ENCODE measurements around the gene PRKN.

Gene PRKN

DNA sequence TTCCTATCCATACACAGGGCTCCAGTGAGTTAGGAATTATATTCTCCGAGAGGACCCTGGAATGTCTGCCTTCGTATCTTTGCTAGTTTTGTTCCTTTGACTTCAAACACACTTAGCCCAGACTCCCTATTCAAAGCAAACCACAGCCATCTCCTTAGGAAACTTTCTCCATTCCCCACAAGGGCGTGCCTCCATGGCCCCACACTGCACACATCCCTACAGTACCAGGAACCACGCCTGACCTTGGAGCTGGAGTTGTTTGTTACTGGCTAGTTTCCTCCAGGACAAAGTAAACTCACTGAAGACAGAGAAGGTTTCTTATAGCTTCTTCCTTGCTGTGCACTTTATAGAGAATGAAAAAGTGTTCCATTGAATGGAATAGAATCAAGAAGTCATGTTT, 1040.9 kb downstream of the PRKN start:
- no peak for DNase-seq (ENCODE audit: low read depth in 1 of 2, low spot score in 1 of 2)

DNA sequence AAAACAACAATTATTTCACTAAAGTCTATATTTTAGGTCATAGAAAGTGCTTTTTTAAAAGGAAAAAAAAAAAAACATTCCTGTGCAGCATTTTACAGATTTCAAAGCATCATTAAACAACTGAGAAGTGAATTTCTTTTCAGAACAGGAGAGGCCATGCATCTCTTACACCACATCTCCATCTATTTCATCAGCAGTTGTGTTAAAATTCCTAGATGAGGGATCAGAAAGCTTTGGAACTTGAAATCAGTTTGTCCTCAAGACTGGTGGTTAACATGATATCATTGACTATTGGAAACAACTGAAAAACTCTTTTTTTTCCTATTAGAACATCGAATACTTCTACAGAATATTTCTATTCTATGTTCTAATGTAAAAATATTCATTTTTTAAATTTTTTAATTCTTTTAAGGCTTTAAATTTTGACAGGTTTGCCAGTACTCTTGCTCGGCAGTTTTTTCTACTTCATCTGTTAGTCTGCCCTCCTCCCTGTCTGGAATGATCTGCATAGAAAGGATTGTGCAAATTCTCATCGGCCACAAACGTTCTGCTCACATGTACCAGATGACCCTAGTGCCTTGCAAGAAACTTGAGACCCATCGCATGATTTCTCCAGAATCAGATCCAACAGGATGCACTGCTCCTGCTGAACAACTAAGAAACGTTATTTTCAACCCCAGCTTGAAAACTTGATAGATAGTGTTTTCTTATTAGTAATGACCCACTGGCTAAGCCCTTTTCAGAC, 1042.7 kb downstream of the PRKN start:
- no peak for DNase-seq (ENCODE audit: low read depth in 1 of 2, low spot score in 1 of 2)

DNA sequence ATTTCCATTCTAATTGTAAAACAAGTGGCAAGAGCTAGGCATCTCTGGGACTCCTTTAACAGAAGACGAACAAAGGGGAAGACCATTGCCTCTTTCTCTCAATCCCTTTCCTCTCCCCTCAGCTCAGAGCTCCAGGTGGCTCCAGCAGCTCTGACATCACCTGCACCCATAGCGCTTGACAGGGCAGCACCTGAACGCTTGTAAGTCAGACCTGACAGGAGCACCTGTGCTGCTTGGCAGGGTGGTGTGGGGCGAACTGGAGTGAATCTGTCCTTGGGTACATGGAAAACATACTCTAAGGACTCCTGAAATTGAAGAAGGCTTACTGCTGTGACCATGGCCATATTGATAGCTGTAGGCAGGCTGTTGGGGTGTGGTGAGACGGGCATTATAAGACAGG, 1044.2 kb downstream of the PRKN start:
- no peak for DNase-seq (ENCODE audit: low read depth in 1 of 2, low spot score in 1 of 2)

DNA sequence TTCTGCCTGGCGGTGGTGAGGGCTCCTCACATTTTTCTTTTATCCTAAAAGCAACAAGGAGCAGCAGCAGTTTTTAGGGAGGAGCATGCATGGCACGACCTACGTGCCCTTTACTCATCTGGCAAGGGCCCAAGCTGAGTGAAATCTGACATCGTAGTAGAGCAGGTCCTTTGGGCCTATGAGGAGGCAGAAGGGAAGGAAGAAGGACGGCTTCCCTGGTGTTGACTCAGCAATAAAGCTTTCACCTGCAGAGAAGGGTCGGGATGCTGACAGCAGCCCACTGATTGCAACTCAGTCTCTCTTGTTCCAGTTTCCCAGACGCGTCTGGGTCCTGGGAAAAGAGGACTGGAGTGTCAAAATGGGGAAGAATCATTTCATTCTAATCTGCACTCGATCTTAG, 1044.6 kb downstream of the PRKN start:
- no peak for DNase-seq (ENCODE audit: low read depth in 1 of 2, low spot score in 1 of 2)

DNA sequence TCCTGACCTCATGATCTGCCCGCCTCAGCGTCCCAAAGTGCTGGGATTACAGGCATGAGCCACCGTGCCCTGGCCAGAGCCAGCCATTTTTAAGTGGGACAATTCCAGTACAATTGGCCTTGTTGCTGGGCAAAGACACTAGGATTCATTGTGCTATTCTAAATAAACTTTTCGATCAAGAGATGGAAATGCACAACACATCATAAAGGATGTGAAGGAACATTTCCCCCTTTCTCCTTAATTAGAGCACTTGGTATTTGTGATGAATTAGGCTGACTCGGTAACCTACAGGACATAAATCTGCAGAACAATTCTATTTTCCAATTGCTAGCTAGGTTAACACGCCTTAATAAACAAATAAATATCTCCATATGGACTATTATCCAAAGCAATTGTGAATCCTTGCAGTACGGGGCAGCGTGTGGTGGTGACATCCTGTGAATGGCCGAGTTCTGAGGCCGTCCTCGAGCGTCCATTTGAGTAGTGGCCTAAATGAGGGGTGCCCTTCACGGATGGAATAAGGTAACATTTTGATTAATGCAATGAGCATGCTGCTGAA, 1047.5 kb downstream of the PRKN start:
- no peak for DNase-seq (ENCODE audit: low read depth in 1 of 2, low spot score in 1 of 2)

DNA sequence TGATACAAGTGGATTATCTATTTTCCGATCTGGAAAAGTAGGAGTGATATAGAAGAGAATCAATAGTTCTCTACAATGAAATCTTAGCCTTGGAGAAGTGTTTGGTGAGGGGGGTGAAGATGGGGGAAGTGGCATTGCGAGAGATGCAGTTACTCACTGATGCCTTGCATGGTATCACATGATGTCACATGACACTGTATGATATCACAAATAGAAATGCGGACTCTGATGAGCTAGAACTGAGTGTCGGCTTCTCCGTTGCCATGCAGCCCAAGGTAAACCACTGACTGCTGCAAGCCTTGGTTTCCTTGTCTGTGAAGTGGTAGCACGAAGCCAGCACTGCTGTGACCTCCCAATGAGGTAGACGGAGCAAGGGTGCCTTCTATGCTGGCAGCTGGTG, 1050.4 kb downstream of the PRKN start:
- DNase-seq (ENCODE audit: low read depth in 1 of 2, low spot score in 1 of 2) = no peak

DNA sequence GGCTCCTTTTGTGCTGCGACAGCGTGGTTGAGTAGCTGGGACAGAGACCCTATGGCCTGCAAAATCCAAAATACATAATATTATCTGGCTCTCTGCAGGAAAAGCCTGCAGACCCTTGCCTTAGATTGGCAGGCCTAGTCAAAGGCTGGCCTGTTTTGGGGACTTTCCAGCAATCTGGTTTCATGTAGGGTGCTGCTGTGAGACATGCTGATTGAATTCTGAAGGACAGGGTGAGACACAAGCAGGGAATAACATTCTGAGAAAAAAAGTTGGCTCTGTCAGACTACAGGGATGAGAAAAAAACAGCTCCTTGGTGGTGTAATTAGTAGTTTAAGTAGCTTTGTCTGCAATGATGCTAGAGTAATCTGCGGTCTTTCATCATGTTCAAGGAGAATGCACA, 1051.0 kb downstream of the PRKN start:
- DNase-seq (ENCODE audit: low read depth in 1 of 2, low spot score in 1 of 2) = no peak

DNA sequence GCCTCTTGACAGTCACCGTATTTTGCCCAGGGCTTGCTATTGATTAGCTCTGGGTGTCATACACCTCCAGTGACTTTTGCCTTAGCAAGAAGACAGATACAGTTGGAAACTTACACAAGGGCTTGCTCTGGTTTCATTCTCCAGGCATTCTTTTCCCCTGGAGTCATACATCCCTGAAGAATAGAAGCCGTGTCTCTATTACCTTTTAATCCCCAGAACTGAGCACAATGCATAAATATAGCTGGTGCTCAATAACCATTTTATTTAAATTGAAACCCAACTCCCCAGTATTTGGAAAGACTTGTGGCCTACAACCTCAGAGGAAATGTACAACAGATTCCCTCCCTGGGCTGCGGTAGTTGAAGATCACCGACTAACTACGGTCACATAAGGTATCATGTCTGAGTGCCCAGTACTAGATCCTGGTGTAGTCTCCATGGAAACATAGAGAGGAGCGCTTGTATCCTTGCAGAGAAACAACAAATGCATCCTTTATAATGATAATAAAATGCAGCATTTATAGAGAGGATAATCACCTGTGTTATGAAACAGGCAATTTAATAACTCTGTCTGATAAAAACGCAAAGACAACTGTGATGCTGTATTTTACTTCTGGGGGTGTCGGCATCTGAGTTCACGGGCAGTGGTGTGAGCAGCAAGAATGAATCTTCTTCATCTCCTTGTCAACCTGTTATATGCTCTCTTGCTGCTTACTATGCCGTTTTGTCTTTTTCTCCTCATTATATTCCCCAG, 1052.5 kb downstream of the PRKN start:
- DNase-seq (ENCODE audit: low read depth in 1 of 2, low spot score in 1 of 2) = no peak

DNA sequence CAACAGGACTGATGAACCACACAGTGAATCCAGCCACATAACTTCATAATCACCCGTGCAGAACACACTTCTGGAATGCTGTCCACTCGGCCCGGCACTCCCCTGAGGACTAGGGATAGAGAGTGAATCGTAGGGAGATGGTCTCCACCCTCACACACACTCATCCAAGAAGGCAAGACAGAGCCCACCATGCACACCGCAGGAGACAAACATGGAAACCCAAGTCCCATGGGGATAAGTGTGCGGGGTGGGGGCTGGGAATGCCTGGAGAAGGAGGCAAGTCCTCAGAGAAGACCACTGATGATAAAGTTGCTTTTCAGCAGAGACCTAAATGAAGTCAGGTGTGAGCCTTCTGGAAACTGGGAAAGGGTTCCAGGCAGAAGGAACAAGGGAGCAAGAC, 1054.5 kb downstream of the PRKN start:
- DNase-seq (ENCODE audit: low read depth in 1 of 2, low spot score in 1 of 2) = no peak

DNA sequence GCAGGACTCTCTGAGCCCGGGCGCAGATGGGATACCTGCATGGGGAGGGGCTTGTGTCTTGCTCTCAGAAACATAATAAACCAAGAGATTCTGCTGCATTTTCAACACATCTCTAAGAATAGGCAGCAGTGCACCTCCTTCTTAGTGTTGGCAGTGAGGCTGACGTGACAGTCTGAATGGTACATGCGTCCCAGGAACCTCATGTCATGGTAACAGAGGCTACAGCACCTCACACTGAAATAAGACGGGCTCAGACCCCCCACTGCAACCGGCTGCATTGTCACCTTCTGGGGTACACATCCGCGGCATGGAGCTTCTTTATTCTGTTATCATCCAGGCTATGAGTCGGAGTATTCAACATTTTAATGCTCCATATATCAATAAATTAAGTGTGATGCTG, 1056.4 kb downstream of the PRKN start:
- DNase-seq (ENCODE audit: low read depth in 1 of 2, low spot score in 1 of 2) = no peak

DNA sequence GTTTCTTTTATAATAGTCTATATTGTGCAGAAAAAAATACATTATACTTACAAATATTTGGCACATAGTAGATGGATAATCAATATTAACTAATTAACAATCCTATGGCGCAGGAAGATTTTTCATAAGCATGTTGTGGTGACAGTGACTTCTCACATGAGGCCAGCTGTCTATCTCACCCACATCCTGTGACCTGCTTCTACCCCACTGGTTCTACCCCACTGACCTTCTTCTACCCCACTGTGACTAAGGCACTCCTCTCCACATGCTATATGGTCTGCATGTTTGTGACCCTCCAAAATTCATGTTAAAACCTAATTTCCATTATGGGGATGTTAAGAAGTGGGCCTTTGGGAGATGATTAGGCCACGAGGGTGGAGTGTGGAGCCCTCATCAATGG, 1058.9 kb downstream of the PRKN start:
- no peak for DNase-seq (ENCODE audit: low read depth in 1 of 2, low spot score in 1 of 2)

DNA sequence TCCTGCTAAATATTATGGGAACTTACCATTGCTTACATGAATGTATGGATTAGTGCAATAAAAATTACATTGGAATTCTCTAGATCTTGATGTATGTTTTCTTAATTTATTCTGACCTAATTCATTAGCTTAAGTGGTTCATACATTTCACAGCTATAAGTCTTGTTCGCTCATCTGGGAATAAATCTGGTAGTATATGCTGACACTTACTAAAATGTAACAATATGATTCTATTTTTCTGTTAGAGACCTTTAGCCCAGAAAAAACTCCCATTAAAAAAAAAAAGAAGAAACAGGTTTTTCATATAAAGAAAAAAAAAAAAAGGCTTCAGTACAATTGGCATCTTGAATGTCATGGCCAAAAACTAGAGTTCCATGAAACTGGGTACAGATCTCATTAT, 1059.6 kb downstream of the PRKN start:
- no peak for DNase-seq (ENCODE audit: low read depth in 1 of 2, low spot score in 1 of 2)

DNA sequence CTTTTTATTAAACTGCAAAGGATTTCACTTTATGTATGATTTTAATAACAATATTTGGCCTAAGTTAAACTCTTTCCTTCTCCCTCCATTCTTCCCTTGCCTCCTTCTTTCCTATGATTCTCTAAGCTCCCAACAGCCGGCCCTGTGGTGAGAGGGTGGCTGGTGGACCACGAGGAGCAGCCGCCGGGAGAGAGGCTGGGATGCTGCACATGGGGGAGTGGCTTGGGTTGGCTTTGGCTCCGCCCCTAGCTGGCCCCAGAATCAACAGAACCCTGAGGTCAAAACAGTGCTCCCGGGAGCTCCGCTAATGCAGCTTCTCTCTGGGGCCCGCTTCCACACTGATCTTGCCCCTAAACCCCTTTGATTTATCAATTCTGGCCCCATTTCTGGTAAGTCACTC, 1063.9 kb downstream of the PRKN start:
- no peak for DNase-seq (ENCODE audit: low read depth in 1 of 2, low spot score in 1 of 2)

DNA sequence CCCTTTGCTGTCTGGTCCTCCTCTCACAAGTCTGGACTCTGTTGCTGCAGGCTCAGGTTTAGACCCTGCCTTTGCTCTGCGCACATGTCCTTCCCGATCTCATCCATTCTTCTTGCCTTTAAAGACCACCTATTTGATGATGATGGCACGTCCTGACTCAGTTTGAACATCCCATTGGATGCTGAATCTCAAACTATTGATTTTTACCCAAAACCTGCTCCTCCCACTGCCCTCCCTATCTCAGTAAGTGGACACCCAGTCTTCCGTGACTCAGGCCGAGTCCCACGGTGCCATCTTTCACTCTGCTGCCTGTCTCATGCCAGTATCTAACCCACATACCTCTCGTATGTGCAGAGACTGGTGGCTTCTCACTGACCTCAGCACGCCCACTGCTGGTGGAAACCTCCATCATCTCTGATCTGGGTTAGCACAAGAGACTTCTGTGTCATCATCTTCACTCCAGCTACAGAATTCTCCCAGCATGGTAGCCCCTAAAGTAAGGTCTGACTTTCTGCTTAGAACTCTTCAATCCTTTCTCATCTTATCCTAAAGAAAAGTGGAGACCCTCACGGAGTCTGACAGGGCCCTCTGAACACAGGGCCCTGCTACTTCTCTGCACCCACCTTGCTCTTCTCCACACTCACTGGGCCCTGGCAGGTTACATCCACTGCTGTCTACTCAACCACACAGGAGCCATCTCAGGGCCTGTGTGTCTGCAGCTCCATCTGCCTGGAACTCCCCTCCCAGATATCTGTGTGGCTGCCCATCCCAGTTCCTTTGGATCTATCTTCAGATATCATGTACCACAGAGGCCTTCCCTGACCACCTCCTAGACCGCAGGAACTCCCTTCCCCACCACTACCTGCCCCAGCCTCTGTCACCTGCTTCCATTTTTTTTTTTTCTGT, 1066.6 kb downstream of the PRKN start:
- DNase-seq (ENCODE audit: low read depth in 1 of 2, low spot score in 1 of 2) = no peak

DNA sequence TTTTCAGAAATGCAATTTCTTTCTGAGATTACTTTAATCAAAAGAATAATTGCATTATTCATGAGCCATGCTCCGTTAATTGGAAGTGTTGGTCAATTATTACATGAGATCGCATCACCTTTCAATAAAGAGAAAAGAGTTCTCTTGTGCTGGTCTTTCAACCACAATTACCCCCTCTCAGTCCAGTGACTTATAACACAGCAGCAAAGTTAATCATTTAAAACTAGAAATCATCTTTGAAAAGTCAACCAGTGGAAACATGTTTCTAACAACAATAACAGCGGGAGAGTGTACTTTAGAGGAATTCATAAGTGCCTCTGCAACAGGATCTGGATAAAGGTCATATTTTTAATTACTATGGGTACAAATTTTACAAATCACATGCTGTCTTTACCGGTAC, 1069.4 kb downstream of the PRKN start:
- no peak for DNase-seq (ENCODE audit: low read depth in 1 of 2, low spot score in 1 of 2)

DNA sequence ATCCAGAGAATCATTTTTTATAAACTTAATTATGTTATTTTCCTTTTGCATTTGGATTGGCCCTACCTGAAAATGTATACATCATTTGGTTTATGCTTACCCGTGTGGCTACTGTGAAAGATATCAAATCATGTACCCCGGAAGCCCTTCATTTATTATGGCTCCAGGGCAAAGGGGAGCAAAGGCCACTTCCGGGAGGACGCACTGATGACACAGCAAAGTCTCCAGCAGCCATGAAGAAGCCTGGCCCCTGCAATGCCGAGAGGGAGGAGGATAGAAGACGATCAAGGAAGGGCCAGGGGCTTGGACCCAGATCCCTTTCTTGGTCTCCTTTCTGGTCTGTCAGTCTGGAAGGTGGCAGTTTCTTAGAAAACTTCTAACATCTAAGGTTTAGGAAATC, 1073.4 kb downstream of the PRKN start:
- no peak for DNase-seq (ENCODE audit: low read depth in 1 of 2, low spot score in 1 of 2)

DNA sequence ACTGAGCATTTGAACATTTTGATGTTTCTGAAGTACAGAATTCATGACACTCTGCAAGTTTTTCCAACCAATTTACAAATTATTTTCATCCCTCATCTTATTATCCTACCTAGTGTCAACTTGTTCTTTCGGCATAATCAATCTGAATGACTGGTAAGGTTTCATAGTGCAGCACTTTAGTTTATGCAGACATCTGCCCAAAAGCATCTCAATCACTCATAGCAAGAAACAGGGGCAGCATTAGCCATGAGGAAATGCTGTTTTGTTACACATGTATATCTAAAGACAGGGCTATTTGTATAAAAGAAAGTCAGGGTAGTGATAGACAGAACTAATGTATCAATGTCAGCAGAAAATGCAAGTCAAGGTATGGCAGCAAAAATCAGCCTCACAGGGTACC, 1075.6 kb downstream of the PRKN start:
- DNase-seq (ENCODE audit: low read depth in 1 of 2, low spot score in 1 of 2) = no peak

DNA sequence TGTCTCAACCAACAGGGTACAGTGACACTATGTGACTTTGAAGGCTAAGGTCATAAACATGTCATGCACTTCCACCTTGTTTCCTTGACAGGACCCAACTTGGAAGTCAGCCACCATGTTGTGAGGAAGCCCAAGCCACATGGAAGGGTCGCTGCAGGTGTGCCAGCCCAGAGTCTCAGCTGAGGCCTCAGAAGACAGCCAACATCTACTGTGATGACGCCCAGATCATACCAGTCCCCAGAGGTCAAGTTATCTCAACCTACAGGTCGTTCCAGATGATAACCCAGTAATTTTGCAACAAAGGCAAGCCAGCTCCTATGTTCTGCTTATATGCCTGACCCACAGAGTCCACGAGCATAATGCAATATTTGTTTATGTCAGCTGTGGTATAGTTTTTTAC, 1077.7 kb downstream of the PRKN start:
- no peak for DNase-seq (ENCODE audit: low read depth in 1 of 2, low spot score in 1 of 2)

DNA sequence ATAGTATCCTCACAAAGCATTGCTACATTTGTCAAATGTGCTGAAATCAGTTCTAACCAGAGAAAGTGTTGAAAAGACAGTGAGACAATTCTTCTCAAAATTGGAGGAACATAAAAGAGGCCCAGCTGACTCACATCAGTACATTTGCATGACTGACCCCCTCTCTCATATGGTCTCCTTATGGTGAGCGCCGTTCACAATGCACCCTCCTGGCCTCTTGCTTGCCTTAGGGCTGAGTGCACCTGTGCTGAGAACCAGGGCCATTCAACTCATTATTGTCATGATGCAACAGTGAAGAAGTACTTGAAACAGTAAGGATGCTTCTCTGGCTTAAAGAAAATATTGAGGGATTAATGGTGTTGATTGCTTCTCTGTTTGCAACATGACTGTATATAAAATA, 1078.5 kb downstream of the PRKN start:
- DNase-seq (ENCODE audit: low read depth in 1 of 2, low spot score in 1 of 2) = no peak

DNA sequence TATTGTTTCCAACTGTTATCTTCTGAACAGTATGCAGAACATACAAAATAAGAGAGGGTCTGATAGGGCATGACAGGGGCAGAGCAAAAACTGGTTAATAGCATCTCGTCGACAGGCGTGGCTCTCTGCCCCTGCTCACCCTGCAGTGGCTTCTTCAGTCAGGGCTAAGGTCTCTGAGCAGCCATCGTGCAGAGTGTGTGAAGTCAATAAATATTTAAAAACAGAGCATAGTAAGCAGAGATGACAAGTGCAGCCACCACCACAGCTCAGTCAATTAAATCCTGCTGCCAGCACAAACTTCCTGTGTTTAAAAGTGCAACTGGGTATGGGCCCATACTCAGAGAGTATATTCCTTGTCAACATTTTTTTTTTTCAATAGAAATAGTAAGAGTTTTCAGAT, 1080.3 kb downstream of the PRKN start:
- no peak for DNase-seq (ENCODE audit: low read depth in 1 of 2, low spot score in 1 of 2)

DNA sequence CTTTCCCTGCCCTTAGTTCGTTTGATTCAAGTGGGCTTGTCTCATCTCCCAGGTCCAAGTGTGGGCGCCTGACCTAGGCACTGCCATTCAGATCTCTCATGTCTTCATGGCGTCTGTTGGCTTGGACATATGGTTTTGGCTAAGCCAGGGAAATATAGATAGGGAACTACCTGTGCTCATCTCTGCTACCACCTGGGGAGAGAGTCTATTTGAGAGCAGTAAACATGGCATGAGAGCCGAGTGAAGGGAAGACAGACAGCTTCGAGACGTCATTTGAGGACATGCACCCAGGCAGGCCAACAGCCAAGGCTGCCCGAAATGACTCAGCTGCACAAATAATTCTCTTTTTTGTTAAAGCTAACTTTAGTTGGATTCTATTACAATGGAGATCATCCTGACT, 1083.0 kb downstream of the PRKN start:
- DNase-seq (ENCODE audit: low read depth in 1 of 2, low spot score in 1 of 2) = no peak

DNA sequence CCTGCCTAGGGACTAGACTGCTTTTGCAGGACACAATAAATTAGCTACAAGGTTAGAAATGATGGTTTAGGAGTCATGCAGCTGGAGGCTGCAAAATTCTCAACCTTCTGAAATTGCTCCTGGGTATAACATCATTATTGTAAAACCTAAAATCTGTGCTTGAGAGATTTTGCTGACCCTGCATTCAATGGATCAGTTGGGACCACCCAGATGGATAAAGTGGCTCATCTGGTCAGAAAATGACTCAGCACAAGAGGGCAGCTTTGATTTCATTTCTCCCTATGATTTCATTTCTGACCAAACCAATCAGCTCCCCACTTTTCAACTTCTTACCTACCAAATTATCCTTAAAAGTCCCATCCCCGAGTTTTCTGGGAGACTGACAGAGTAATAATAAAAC, 1086.4 kb downstream of the PRKN start:
- no peak for DNase-seq (ENCODE audit: low read depth in 1 of 2, low spot score in 1 of 2)

Measured in activated T-helper 1 cell treated with anti-CD3 and anti-CD28 coated beads, Interleukin-2, amount 50 U/mL, for 16 hours (primary cell).